HepG2 (cell line): ENCODE results near the gene PPP1R9B. TPM values are rescaled to one million over a fixed set of nuclear protein-coding genes. Genes with fewer than 3 reads are reported as not detected.

Experiments
- ATAC-seq: fragments of 200-7000 bp; cut with Tn5 transposase; 3 replicates; pipeline ENCODE4 v1.9.1; 2020; ENCODE audit warnings: mild to moderate bottlenecking, moderate library complexity
- BruUV-seq: library from RNA; stranded (reverse); fragments of 400-500 nt; replicated peaks from 2 replicates; lab custom pipeline; 2021; lab: Mats Ljungman, UMichigan
- CTCF ChIA-PET: fragments of 300-600 bp; formaldehyde crosslinking; extraction: SDS; loops from one replicate; lab custom pipeline; 2021; ENCODE audit warnings: low total read pairs, inconsistent platforms, low intra/inter-chr PET ratio; lab: Yijun Ruan, JAX
- POLR2A ChIA-PET: fragments of 350-600 bp; sonication (Branson Sonifier 250); formaldehyde crosslinking; loops from one replicate; lab custom pipeline; 2020; ENCODE audit warnings: antibody characterized with exemption, inconsistent platforms; lab: Yijun Ruan, JAX
- DNase-seq: peaks from one replicate; pipeline ENCODE4 v3.0.0-alpha.2; 2015; ENCODE audit warnings: low spot score
- FAIRE-seq: peaks from 3 replicates; lab custom pipeline; 2011; peaks lifted over from hg19 to GRCh38; lab: Jason Lieb, UNC
- H2AFZ ChIP-seq: one replicate; pipeline ENCODE4 v1.6.1; 2011; ENCODE audit warnings: low read length, inconsistent platforms
- H3K27ac ChIP-seq: fragments of 300-600 bp; 3 replicates; pipeline ENCODE4 v1.8.0; 2011; ENCODE audit warnings: mixed run types, mild to moderate bottlenecking, mixed read lengths, low read length, inconsistent platforms; ENCODE audit not compliant: insufficient read depth; ENCODE audit errors: extremely low read length
- H3K27me3 ChIP-seq, 2 experiments: fragments of 200-600 bp in 1 of 2; 2 replicates in 1 of 2; 3 replicates in 1 of 2; pipeline versions ENCODE4 v1.6.0 to v1.8.0; 2011; ENCODE audit warnings: low read length in 2 of 2, mild to moderate bottlenecking in 2 of 2, moderate library complexity in 2 of 2, inconsistent platforms in 1 of 2; ENCODE audit not compliant: insufficient read depth in 2 of 2, control insufficient read depth in 1 of 2
- H3K36me3 ChIP-seq, 2 experiments: fragments of 200-600 bp in 1 of 2; replicated peaks in 1 of 2; 2 replicates in 1 of 2; 3 replicates in 1 of 2; pipeline versions ENCODE4 v1.5.1 to v1.8.0; 2011; ENCODE audit warnings: low read length in 2 of 2, inconsistent platforms in 1 of 2; ENCODE audit not compliant: insufficient read depth in 2 of 2, control insufficient read depth in 1 of 2
- H3K4me1 ChIP-seq: 2 replicates; pipeline ENCODE4 v1.5.1; 2012; ENCODE audit warnings: low read length, inconsistent platforms; ENCODE audit not compliant: insufficient read depth
- H3K4me2 ChIP-seq: 2 replicates; pipeline ENCODE4 v1.6.0; 2011; ENCODE audit warnings: low read depth, low read length, inconsistent platforms
- H3K4me3 ChIP-seq, 3 experiments: fragments of 200-600 bp in 1 of 3; sonication (generic), shearing (Covaris generic) in 1 of 3; replicated peaks in 1 of 3; 2 replicates each; pipeline ENCODE4 v1.5.1; 2011 to 2016; ENCODE audit warnings: low read length in 3 of 3, inconsistent platforms in 2 of 3, low read depth in 2 of 3, mild to moderate bottlenecking in 2 of 3, control low read depth in 1 of 3, mixed read lengths in 1 of 3; ENCODE audit not compliant: insufficient read depth in 1 of 3
- H3K79me2 ChIP-seq: one replicate; pipeline ENCODE4 v1.6.1; 2011; ENCODE audit warnings: low read length, inconsistent platforms; ENCODE audit not compliant: insufficient read depth
- H3K9ac ChIP-seq: 2 replicates; pipeline ENCODE4 v1.6.0; 2011; ENCODE audit warnings: mild to moderate bottlenecking, low read depth, low read length, inconsistent platforms; ENCODE audit not compliant: insufficient read depth
- H3K9me3 ChIP-seq: 2 replicates; pipeline ENCODE4 v1.5.1; 2012; ENCODE audit warnings: mild to moderate bottlenecking, low read length
- H4K20me1 ChIP-seq: 2 replicates; pipeline ENCODE4 v1.6.0; 2011; ENCODE audit warnings: inconsistent platforms, mild to moderate bottlenecking, low read length, moderate library complexity; ENCODE audit not compliant: insufficient read depth
- AGO2 ChIP-seq: fragments of 200-400 bp; formaldehyde crosslinking; optimal IDR thresholded peaks from 2 replicates; pipeline ENCODE3; 2017; ENCODE audit warnings: mild to moderate bottlenecking, low read depth, low read length, moderate library complexity
- ATF1 ChIP-seq: IDR thresholded peaks from 2 replicates; pipeline ENCODE4 v1.6.1; 2016; ENCODE audit warnings: mild to moderate bottlenecking, control low read depth
- CCAR2 ChIP-seq: fragments of 200-400 bp; formaldehyde crosslinking; optimal IDR thresholded peaks from 2 replicates; pipeline ENCODE3; 2018; ENCODE audit warnings: low read depth, mild to moderate bottlenecking, low read length, moderate library complexity
- CTCF ChIP-seq: sonication (generic); formaldehyde crosslinking; IDR thresholded peaks from 2 replicates; pipeline ENCODE4 v1.5.0; 2020; ENCODE audit warnings: mild to moderate bottlenecking, missing genetic modification reagents, moderate library complexity
- DNMT1 ChIP-seq: sonication (generic); formaldehyde crosslinking; IDR thresholded peaks from 2 replicates; pipeline ENCODE4 v1.5.1; 2020; ENCODE audit warnings: mild to moderate bottlenecking, missing genetic modification reagents
- HIC2 ChIP-seq: sonication (generic); formaldehyde crosslinking; IDR thresholded peaks from 2 replicates; pipeline ENCODE4 v1.9.0; 2022; ENCODE audit warnings: low read depth, missing genetic modification reagents
- POLR2AphosphoS5 ChIP-seq: IDR thresholded peaks from 2 replicates; pipeline ENCODE4 v1.6.1; 2012; ENCODE audit warnings: low read depth, low read length
- SIN3B ChIP-seq: fragments of 150-350 bp; IDR thresholded peaks from 2 replicates; pipeline ENCODE4 v1.6.1; 2014; ENCODE audit warnings: low read length
- SRF ChIP-seq: IDR thresholded peaks from 2 replicates; pipeline ENCODE4 v1.6.1; 2011; ENCODE audit warnings: mild to moderate bottlenecking, low read depth, low read length, moderate library complexity
- ZFP37 ChIP-seq: sonication (generic); formaldehyde crosslinking; IDR thresholded peaks from 2 replicates; pipeline ENCODE4 v1.4.0; 2020; ENCODE audit warnings: missing genetic modification reagents, borderline replicate concordance
- ZHX1 ChIP-seq: sonication (generic); formaldehyde crosslinking; IDR thresholded peaks from 2 replicates; pipeline ENCODE4 v1.8.1; 2022; ENCODE audit warnings: low read depth, mild to moderate bottlenecking, missing genetic modification reagents
- ZNF20 ChIP-seq: sonication (generic); formaldehyde crosslinking; IDR thresholded peaks from 2 replicates; pipeline ENCODE4 v1.4.0; 2020; ENCODE audit warnings: mild to moderate bottlenecking, moderate library complexity, missing genetic modification reagents
- ZNF576 ChIP-seq: sonication (generic); formaldehyde crosslinking; IDR thresholded peaks from 2 replicates; pipeline ENCODE4 v1.4.0; 2020; ENCODE audit warnings: mild to moderate bottlenecking, missing genetic modification reagents
- ZNF614 ChIP-seq: IDR thresholded peaks from 2 replicates; pipeline ENCODE4 v1.6.1; 2018; ENCODE audit warnings: missing biosample characterization, missing genetic modification reagents, inconsistent platforms, borderline replicate concordance
- WGBS: methylation state at CpG from one replicate; pipeline ENCODE4 v1.1.6; 2017; ENCODE audit warnings: low lambda C conversion rate; 5-methylcytosine and 5-hydroxymethylcytosine counted together
- in situ Hi-C: cut with HindIII; loops from 2 replicates; pipeline ENCODE4 v1.10.0; 2017; ENCODE audit warnings: low pct_unique_long_range_greater_than_20kb; ENCODE audit not compliant: extremely low pct_ligation_motif_present
- intact Hi-C: fragments of 100-400 bp; cut with micrococcal nuclease; formaldehyde crosslinking; loops from one replicate; pipeline ENCODE4 v1.10.0; 2022; ENCODE audit not compliant: unreplicated experiment
- polyA plus RNA-seq, 8 experiments: library from polyadenylated mRNA; depleted of rRNA in 3 of 8; stranded (reverse) in 7 of 8; unstranded in 1 of 8; fragments of >200 nt; fragmentation: Illumina TruSeq in 4 of 8; extraction: Trizol in 4 of 8; gene quantifications; 2 replicates each; pipeline versions ENCODE4 v1.2.1 to v1.2.3, GENCODE V29; 2011 to 2016; ENCODE audit warnings: low read depth in 4 of 8, missing spikeins in 1 of 8, mixed read lengths in 1 of 8; ENCODE audit not compliant: insufficient read depth in 1 of 8
- total RNA-seq, 5 experiments: library from RNA; depleted of rRNA; stranded (reverse); fragments of >200 nt; fragmentation: Illumina TruSeq; extraction: Trizol; gene quantifications; 2 replicates each; pipeline ENCODE4 v1.2.3, GENCODE V29; 2016; ENCODE audit warnings: low read depth in 1 of 5

PPP1R9B gene
- total and polyA plus RNA-seq, 2 of the 13 experiments (the other 11 are each of a cell fraction or from before 2014, with no cell fraction given): 9.4 to 15.8 TPM

- TF ChIP-seq HIC2 (CRISPR knock-in tag) (0 out of 2 replicates have a peak, but pooled peaks have one; percentile 56), AGO2 (peak; percentile 57), ATF1 (CRISPR knock-in tag) (no peak)
Observed at GRCh38 chr17:50112694-50113093, 37.8 kb downstream of the PPP1R9B start (continued).

- ChIA-PET POLR2A (interaction anchor here (0.7 to 2.9 kb wide), 10 partner anchors 10 to 348 kb away, joined by 3 to 32 read pairs (median 3); partner anchors contain the start of genes FAM117A and SAMD14), CTCF (no interaction called here)
- Histone ChIP-seq H4K20me1 (no peaks in the 10 kb centered on the region), H3K9ac (peak overlapping the region; percentile 55), H3K79me2 (no peaks in the 10 kb centered on the region), H3K4me2 (peak overlapping the region; percentile 70), H3K27me3 (peaks cover 0 to 10% of the 10 kb centered on the region in 2 experiments; a peak in 2 of 5 replicates), H3K4me1 (peaks cover 66% of the 10 kb centered on the region), H2AFZ (no peak overlapping the region), H3K9me3 (no peaks in the 10 kb centered on the region), H3K27ac (peak overlapping the region; percentile 46), H3K4me3 (peak overlapping the region in 2 of 3 experiments; percentile 5 to 62; a peak in 2 of 6 replicates), H3K36me3 (no peaks in the 10 kb centered on the region)
- peak; percentile 74 for FAIRE-seq
- peak; percentile 84 for DNase-seq
- peak; percentile 71 for ATAC-seq
- intact Hi-C loops: loop anchor here (2.0 kb wide), 1 partner anchor 17 kb away; the partner anchor contains the start of gene PDK2
- in situ Hi-C loops: no loop called here
- BruUV-seq: TSS peak; percentile 47
- 12% methylated on average over 4 of the region's 14 CpGs for WGBS
- TF ChIP-seq CTCF (CRISPR knock-in tag): peak; percentile 25
- TF ChIP-seq ZNF20 (CRISPR knock-in tag): no peak
- TF ChIP-seq SRF: peak; percentile 93
- TF ChIP-seq ZNF614 (CRISPR knock-in tag): no peak
- TF ChIP-seq ZNF576: no peak
- no peak for TF ChIP-seq DNMT1 (CRISPR knock-in tag)
- TF ChIP-seq SIN3B: no peak
- TF ChIP-seq ZHX1 (CRISPR knock-in tag): no peak
- no peak for TF ChIP-seq ZFP37 (CRISPR knock-in tag)
- no peak for TF ChIP-seq CCAR2
- peak; percentile 44 for TF ChIP-seq POLR2AphosphoS5
Observed at GRCh38 chr17:50111673-50112655, 38.5 kb downstream of the PPP1R9B start.
